ENCODE results near the gene DEFB116. TPM values are rescaled to one million over a fixed set of nuclear protein-coding genes. Genes with fewer than 3 reads are reported as not detected.

The DEFB116 gene
- total RNA-seq (not detected), polyA plus RNA-seq (not detected)
- long read RNA-seq, donor 1, result 0 reads
- long read RNA-seq, donor 2, result 0 reads

- no peak for TF ChIP-seq POLR2AphosphoS5 (IDR thresholded peaks at IDR 0.05)
- TF ChIP-seq POLR2A (IDR thresholded peaks at IDR 0.05), result no peak
- TF ChIP-seq CTCF (IDR thresholded peaks at IDR 0.05 in 8 of 11, conservative IDR thresholded peaks at IDR 0.05 in 3 of 11), result no peak
- no peaks in the 10 kb centered on the region for H3K36me3 ChIP-seq
- DNase-seq, result no peak
- H3K9me3 ChIP-seq, result peaks cover 0 to 11% (median 0%) of the 10 kb centered on the region in 8 donors
- 41 to 55% (median 49%) methylated on average over 8 of the region's 8 CpGs for WGBS, 5 donors
- intact Hi-C loops (cut with DNase I; ENCODE audit: low total_unique reads), result no loop called here
- H3K27me3 ChIP-seq (replicated peaks in 1 of 7), result no peaks in the 10 kb centered on the region
- H3K27ac ChIP-seq, result no peak within 1 kb of the TSS
- H3K4me1 ChIP-seq, result no peaks in the 10 kb centered on the region
- H3K4me3 ChIP-seq, result no peak within 1 kb of the TSS
Measured at GRCh38 chr20:31308535-31309162, at the start of gene DEFB116. Gene DEFB116 (minus strand): TSS chr20:31308585. CDS start chr20:31308585, 0 bp downstream.

- peaks cover 0 to 6% (median 0%) of the 10 kb centered on the region in 8 donors for H3K9me3 ChIP-seq
- WGBS, 5 donors, result 58 to 74% (median 67%) methylated on average over 1 of the region's 1 CpG
- no peaks in the 10 kb centered on the region for H3K4me1 ChIP-seq
- no peak overlapping the region for H3K4me3 ChIP-seq
- intact Hi-C loops (cut with DNase I; ENCODE audit: low total_unique reads), result no loop called here
- H3K27me3 ChIP-seq (replicated peaks in 1 of 7), result peaks cover 0 to 10% (median 0%) of the 10 kb centered on the region in 7 donors
- DNase-seq, result no peak
- H3K36me3 ChIP-seq, result no peaks in the 10 kb centered on the region
- no peak overlapping the region for H3K27ac ChIP-seq
- TF ChIP-seq POLR2AphosphoS5 (IDR thresholded peaks at IDR 0.05), result no peak
- no peak for TF ChIP-seq POLR2A (IDR thresholded peaks at IDR 0.05)
- TF ChIP-seq CTCF (IDR thresholded peaks at IDR 0.05 in 8 of 11, conservative IDR thresholded peaks at IDR 0.05 in 3 of 11), result no peak
Measured at GRCh38 chr20:31355981-31356380, 47.6 kb upstream of the DEFB116 start.

GRCh38 chr20:31341470-31341869 lies 33.1 kb upstream of the DEFB116 start:
- no peaks in the 10 kb centered on the region for H3K36me3 ChIP-seq
- TF ChIP-seq POLR2AphosphoS5 (IDR thresholded peaks at IDR 0.05) (no peak), POLR2A (IDR thresholded peaks at IDR 0.05) (no peak), CTCF (IDR thresholded peaks at IDR 0.05 in 8 of 11, conservative IDR thresholded peaks at IDR 0.05 in 3 of 11) (no peak)

GRCh38 chr20:31330893-31331292 lies 22.5 kb upstream of the DEFB116 start:
- no peak for DNase-seq
- TF ChIP-seq CTCF (IDR thresholded peaks at IDR 0.05 in 8 of 11, conservative IDR thresholded peaks at IDR 0.05 in 3 of 11), result no peak
- no peak for TF ChIP-seq POLR2AphosphoS5 (IDR thresholded peaks at IDR 0.05)
- no peak for TF ChIP-seq POLR2A (IDR thresholded peaks at IDR 0.05)

More at GRCh38 chr20:31341470-31341869, 33.1 kb upstream of the DEFB116 start:
- intact Hi-C loops (cut with DNase I; ENCODE audit: low total_unique reads), result no loop called here
- H3K27ac ChIP-seq, result no peak overlapping the region
- H3K4me3 ChIP-seq, result no peak overlapping the region
- H3K9me3 ChIP-seq, result peaks cover 0 to 2% (median 0%) of the 10 kb centered on the region in 8 donors
- H3K27me3 ChIP-seq (replicated peaks in 1 of 7), result no peaks in the 10 kb centered on the region
- DNase-seq, result no peak
- H3K4me1 ChIP-seq, result no peaks in the 10 kb centered on the region

More at GRCh38 chr20:31330893-31331292, 22.5 kb upstream of the DEFB116 start:
- Histone ChIP-seq H3K9me3 (peaks cover 0 to 29% (median 8%) of the 10 kb centered on the region in 8 donors), H3K36me3 (no peaks in the 10 kb centered on the region), H3K4me1 (no peaks in the 10 kb centered on the region), H3K27ac (no peak overlapping the region), H3K27me3 (replicated peaks in 1 of 7) (peaks cover 0 to 5% (median 0%) of the 10 kb centered on the region in 7 donors), H3K4me3 (no peak overlapping the region)
- intact Hi-C loops (cut with DNase I; ENCODE audit: low total_unique reads), result no loop called here
